ENCODE results near the gene MPRIP.
"Not testable (repeated sequence)": the region's sequence is repeated elsewhere in the genome, so short reads cannot be mapped to it uniquely, and the experiment has no call there.

Gene MPRIP

DNA sequence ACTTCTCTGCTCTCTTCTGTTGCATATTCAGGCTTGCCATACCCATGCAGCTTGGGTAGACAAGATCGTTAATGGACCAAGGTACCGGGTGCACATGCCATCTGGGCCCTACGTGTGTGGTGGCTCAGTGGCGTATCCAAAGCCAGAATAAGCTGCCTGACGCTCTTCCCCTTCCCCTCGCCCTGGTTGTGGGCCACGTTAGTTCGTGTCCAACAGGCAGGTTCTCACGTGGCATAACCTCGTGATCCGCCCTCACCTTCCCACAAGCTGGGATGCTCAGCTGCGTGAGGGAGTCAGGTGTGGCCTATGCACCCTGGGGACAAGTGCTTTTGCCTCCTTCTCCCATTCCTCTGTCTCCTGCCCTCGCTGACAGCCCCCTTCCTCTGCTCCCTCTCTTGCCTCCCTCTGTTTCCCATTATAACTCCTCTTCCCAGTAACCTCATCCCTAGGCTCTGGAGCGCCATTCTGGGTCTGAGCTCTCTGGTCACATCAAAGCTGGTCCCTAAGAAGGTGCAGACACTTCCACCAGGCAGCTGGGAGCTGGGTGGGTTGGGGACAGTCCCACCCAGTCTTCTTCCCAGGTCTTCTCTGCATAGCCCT is 86.3 kb downstream of the MPRIP start:
- no peak for DNase-seq (ENCODE audit: low read depth)

DNA sequence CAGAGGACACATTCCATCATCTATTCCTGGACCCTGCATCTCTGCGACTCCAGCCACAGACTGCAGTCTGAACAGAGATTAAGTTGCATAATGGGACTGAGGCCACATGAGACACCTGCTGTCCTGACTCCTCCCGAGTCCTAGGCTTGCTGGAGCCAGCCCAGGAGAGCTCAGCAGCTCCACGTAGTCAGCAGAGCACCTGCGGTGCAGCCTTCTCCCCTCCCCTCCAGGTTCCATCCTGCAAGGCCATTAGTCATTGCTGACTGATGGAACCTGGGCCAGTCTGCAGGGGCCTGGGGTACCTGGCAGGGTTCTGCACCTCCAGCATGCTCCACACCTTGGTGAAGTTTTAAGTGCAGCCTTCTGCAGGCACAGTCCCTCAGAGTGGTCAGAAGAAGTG is 87.2 kb downstream of the MPRIP start:
- DNase-seq (ENCODE audit: low read depth) = no peak

DNA sequence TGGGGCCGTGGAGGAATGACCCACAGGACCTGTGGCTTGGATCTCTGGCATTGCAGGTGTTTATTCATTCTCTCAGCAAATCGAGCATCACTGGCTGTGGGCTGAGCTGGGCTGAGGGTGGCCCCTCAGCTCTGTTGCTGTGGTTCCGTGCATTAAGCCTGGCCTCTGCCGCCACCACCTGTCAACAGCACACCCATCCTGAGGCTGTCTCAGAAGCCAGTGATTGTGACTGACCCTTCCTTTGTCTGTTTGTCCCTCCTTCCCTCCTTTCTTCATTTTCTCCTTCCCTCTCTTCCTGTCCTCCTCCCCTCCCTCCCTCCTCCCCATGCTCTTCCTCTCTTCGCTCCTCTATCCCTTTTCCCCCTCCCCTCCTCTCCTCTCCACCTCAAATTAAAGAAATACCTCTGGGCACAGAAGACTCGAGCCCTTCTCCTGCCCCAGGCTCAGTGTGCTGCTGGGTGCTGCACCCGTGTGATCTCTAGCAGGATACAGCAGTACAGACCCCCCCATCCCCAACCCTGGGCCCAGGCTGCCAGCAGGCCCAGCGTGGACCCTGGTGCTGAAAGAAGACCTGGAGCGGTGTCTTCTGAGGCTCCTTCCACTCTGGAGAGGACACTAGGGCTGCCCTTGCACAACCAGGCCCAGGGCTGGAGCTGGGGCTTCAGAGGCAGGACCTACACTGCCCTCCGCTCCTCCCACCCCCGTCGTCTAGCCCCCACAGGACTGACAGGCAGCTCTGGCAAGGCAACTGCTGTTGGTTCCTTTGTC is 88.0 kb downstream of the MPRIP start:
- DNase-seq (ENCODE audit: low read depth) = no peak

DNA sequence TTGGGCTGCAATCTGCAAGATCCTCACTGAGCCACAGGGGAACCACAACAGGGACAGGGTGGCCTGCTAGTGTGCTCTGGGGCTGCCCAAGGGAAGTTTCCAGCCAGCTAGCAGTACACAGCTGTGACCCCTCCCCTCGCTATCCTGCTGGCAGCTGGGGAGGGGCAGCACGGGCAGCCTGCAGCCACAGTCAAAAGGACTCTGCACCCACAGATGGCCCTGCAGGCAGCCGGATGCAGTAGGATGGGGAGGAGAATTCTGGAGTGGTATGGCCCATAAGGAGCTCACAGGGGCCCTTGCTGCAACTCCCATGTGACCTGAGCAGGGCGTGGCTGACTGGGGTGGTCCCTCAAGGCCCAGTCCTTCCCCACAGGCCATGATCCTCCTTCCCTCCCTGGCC is 89.6 kb downstream of the MPRIP start:
- no peak for DNase-seq (ENCODE audit: low read depth)

DNA sequence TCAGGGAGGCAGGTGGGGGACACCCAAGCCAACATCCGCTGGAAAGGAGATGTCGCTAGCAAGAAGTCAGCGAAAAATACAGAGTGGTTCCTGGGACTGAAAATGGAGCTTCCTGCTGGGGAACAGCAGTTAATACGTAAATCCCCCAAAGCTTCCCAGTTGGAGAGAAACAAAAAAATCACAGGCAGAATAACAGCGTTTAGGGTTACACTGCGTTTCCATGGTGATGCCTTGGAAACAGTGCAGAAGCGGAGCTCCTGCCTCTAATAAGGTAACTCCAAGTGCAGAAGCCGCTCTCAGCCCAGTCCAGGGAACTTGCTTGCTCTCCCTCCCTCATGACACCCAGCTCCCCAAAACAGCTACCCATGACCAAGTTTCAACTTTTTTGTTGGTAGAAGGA is 90.5 kb downstream of the MPRIP start:
- DNase-seq (ENCODE audit: low read depth) = no peak

DNA sequence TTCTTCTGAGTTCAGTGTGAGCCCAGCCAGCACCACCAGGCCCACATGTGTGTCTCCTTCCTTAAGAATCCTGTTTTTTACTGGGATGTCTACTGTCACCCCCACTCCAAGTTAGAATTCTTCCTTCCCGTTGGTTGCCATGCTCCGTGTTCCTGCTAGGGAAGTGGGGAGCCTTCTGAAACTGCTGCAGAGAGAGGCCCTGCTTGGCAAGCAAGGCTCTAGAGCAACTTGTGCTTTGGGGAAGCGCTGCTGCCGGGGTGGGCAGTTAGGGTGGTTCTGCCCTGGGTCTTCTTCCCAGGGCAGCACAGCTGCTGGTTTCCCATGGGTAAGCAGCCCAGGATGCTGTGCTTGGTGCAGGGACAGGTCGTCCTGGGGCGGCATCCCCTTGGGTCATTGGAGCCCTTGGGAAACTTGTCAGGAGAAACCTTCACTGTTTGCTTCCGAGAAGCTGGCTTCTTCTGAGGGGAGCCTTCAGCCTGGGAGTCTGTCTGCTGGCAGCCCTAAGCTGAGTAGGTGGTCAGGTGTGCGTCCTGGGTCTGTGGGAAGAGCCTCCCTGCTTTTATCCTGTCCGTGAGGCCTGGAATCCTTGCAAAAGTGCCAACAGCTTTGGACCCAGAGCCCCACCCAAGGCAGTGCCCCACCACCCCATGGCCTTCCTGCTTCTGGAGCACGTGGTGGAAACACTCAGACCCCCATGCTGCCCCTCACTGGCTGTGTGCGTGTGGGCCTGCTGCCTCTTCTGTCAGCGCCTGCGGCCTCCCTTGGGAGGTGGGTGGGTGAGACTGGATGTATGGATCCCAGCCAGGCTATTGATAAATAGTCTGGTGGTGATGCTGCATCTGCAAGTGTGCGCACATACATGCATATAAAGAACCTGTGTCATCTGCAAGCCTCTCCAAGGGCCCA is 92.0 kb downstream of the MPRIP start:
- DNase-seq (ENCODE audit: low read depth) = no peak

DNA sequence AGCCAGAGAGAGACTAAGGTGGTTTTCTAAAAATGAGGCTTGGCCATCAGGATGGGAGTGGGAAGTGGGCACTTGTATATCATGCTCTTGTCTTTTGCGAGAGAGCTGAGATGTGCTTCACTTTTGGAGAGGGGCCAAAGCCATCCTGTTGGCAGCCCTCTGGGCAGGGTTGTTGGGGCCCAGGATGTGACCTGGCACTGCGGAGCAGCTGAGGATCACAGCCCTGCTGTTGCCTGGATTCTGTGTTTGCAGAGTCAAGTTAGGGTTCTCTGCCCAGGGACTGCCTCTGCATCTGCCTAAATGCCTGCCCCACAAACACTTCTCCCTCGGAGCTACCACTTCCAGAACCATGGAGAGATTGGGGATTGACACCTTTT is 92.7 kb downstream of the MPRIP start:
- DNase-seq (ENCODE audit: low read depth) = no peak

DNA sequence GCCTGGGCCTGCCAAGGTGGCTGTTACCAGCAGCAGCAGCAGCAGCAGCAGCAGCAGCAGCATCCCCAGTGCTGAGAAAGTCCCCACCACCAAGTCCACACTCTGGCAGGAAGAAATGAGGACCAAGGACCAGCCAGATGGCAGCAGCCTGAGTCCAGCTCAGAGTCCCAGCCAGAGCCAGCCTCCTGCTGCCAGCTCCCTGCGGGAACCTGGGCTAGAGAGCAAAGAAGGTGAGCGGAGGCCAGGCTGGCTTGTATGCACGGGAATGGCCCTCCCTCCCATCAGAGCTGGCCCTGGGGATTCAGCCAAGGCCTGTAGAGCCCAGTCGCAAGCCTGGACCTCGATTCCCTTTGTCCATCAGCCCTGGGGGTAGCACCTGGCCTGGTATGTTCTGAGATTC is 94.0 kb downstream of the MPRIP start:
- not testable (repeated sequence) for DNase-seq (ENCODE audit: low read depth)

DNA sequence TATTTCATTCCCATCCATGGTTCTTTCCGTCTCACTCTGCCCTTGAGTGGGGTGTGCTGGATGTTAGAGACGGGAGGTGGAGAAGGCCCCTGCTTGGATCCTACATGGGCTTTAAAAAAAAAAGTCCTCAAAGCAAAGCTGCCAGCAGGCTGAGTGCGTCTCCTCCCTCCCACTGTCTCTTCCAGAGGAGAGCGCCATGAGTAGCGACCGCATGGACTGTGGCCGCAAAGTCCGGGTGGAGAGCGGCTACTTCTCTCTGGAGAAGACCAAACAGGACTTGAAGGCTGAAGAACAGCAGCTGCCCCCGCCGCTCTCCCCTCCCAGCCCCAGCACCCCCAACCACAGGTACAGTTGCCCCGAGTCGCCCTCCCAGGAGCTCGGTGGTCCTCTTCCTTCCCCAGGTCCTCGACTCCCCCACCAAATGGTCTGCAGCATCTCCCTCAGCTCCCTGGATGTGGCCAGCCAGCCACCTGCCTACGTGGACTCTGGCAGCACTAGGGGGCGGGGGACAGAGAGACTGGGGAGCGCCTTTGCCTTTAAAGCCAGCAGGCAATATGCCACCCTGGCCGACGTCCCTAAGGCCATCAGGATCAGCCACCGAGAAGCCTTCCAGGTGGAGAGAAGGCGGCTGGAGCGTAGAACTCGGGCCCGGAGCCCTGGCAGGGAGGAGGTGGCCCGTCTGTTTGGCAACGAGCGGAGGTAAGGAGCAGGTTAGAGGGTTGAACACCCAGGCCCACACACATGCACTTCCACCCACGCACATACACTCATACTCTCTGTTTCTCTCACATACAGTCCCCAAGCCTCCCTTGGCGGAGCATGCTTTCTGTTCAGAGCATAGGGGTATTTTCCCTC is 95.7 kb downstream of the MPRIP start:
- no peak for DNase-seq (ENCODE audit: low read depth)

DNA sequence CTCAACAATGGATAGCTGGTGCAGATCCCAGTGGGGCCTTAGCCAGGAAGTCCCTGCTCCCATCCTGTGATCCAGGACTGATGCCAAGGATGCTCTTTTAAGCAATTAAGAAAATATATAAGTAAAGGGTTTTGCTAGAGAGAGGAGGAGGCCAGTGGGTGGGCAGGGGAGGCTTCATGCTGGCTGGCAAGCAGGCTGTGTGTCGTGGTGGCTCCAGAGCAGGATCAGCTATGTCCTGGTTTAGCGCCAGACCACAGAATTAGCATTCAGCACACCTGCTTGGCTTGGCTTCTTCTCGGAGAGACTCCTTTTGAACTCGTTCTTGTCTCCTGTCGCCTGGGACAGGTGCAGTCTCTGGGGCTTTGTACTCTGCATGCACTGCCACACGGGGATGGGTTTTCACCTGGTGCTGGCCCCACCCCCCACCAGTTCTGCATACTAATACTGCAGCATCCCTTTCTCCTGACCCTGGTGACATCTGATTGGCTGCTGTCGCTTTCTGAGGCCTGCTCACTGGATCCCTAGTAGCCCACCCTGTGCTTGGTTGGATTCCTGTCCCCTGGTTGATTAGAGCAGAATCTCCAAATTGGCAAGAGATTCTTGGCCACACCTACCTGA is 97.8 kb downstream of the MPRIP start:
- DNase-seq (ENCODE audit: low read depth) = no peak

DNA sequence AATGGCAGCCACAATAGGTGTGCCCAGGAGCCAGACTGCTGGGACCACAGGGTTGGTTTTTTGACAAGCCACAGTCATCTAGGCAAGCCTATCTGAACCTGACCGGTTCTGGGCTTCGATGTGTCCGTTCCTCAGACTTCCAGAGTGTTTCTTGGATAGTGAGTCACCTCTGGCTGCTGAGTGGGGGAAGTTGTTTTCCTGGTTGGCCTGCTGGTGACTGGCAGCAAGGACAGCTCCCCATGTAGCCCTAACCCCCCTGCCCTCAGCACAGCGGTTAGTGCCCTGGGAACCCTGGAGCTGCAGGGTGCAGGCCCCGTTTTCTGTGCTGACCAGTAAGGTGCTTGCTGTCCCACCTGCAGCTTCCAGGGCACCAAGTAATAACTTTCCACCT is 98.3 kb downstream of the MPRIP start:
- DNase-seq (ENCODE audit: low read depth) = peak; percentile 35

DNA sequence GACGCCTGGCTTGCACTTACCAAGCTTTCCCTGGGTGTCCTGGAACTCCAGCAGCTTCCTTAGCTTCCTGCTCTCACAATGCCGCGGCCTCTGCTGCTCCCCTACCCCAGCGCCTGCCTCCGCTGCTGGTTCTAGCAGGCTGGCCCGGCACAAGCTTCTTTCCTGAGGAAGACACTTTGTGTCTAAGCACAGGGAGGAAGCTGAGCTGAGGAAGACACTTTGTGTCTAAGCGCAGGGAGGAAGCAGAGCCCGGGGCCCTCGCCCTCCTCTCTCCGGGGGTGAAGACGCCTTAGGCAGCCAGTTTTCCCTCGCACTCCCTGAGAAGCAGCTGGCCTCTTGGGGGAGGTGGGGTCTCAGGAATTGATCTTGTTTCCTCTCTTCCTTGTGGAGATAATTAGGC is 99.0 kb downstream of the MPRIP start:
- no peak for DNase-seq (ENCODE audit: low read depth)

DNA sequence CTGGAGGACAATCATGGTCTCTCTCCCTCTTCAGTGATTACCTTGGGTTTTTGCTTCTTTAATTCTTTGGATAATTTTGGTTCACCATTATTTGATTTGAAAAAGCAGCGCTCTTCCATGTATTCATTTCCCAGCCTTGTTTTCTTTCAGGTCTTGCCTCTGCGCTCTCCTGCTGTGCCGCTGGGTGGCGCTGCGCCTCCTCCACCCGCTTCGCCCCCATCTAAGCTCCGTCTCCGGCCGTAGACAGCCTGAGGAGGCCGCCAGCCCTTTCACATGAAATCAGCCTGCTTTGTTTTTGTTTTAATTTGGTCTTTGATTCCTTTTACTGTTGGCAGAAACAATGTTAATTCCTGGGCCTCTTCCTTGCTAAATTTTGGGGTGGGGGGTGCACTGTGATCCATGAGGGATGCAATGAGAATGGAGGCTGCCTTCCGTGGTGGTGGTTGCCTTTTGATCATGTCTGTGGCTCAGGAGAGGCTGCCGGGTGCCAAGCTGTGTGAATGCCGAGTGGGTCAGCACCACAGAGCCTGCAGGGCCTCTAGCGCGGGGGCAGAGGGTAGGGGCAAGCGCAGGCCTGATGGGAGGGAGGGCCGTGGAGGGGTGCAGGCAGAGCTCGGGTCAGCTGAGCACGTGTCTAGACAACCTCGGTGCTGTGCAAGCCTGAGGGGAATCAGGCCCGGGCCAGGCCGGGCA is 99.7 kb downstream of the MPRIP start:
- no peak for DNase-seq (ENCODE audit: low read depth)

DNA sequence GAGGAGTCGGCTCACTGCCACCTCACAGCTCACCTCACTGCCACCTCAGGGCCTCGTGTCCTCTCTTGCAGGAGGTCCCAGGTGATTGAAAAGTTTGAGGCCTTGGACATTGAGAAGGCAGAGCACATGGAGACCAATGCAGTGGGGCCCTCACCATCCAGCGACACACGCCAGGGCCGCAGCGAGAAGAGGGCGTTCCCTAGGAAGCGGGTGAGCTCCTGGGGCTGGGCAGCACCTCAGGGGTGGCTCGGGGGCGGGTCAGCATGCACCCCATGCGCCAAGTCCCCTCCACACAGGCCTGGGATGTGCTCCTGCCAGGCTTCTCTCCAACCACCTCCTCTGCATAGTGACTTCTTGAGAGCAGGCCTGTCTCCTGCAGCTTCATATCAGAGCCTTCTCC is 100.3 kb downstream of the MPRIP start:
- DNase-seq (ENCODE audit: low read depth) = no peak

DNA sequence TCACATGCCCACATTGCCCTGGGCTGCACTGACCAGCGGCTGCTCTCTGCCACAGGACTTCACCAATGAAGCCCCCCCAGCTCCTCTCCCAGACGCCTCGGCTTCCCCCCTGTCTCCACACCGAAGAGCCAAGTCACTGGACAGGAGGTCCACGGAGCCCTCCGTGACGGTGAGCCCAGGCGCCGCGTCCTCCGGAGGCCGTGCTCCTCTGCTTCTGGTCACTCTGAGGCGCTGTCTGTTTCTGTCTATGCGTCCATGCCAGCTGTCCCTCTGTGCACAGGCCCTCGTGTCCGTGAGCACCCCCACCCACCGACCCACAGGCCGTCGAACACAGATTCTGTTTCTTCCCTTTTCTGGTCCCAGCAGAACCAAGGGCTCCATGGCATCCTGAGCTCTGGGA is 101.2 kb downstream of the MPRIP start:
- DNase-seq (ENCODE audit: low read depth) = no peak

DNA sequence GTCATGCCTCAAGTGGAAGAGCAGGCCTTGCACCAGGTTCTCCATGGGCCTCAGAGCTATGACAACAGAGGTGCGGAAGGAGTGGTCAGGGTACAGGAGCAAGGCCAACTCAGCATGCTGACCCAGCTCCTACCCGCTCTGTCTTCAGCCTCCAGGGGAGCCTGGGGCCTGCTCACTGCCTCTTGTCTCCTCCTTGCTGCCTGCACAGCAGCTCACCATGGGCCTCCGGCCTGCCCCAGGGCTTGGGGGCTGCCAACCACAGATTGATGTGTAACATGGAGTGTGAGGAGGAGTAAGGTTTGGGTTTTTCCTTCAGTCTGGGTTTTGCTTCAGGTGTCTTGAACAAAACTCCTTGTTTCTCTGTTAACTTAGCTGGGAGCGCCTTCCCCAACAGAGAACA is 101.8 kb downstream of the MPRIP start:
- DNase-seq (ENCODE audit: low read depth) = no peak

DNA sequence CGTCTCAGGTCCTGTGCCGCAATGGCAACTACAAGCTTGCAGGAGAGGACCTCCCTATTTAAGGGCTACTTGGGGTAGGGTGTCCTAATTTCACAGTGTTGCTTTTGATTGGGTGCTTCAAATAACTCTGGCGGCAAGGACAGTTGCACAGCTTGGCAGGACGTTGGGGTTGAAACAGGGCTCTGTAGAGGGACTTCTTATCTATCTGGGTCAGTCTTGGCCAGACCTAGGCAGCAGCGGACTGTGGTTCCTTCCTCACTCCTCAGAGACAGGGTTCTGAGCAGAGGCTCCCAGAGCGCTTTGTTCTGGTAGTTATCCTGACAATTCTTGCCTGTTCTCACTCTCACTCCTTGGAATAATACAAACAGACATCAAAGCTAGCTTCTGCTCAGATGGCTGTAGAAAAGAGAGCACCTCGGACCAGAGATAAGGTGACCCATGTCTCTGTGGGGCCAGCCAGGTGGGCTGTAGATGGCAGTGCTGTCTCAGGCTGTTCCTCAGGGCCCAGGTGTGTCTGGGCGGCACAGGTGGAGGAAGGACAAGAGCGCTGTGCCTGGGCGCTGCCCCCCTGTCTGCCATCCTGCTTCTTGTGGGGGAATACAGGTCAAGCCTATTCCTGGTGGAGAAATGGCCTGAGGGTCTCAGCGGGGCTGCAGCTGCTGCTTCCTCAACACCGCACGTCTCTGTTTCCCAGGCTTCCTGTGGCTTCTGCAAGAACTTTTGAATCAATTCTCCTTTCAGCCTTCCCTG is 102.8 kb downstream of the MPRIP start:
- DNase-seq (ENCODE audit: low read depth) = no peak

DNA sequence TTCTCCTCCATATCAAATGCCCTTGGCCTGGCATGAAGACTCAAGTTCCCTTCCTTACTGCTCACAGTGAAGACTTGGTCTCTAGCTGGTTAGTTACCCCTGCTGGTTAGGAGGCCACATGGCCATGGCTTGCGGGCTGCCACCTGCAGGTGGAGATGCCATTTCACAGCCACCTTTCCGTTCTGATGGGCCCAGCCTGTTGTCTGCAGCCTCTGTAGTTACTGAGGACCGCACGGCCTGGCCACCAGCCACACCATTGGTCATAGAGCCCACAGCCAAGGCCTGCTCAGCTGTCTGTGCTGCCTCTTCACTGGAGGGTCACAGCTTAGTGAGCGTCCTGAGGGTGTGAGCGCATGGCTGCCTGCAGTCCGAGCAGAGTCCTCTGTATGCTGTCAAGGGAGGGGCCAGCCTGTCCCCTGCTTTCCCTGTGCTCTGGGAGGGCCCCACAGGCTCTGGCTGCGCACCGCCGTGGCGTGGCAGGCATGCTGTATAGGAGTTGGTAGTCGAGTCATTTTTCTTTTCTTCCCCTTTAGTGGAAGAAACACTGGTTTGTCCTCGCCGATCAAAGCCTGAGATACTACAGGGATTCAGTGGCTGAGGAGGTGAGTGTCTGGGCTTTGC is 104.6 kb downstream of the MPRIP start:
- no peak for DNase-seq (ENCODE audit: low read depth)

DNA sequence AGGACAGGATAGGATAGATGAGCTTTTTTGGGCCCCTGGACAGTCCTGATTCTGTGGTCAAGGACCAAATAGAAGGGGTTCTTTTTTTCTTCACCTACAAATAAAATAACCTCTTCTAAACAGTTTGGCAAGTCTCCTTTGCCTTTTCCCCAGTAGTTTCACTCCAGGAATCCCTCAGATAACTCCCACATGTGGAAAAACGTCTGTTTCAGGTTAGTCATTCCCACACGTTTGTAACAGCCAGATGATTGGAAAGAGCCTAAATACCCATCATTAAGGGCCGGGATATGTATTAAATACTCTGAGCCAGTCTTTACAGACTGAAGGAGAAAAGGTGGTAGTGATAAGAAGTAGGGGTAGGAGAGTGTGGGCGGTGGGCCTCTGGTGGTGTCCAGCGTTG is 105.6 kb downstream of the MPRIP start:
- no peak for DNase-seq (ENCODE audit: low read depth)
